ENCODE data around the gene CAMLG. TPM values are rescaled to one million over a fixed set of nuclear protein-coding genes. Genes with fewer than 3 reads are reported as not detected.
"Not testable (repeated sequence)": the region's sequence is repeated elsewhere in the genome, so short reads cannot be mapped to it uniquely, and the experiment has no call there.

The CAMLG gene
- 47.8 and 56.0 TPM in 2 replicates for total RNA-seq

DNA sequence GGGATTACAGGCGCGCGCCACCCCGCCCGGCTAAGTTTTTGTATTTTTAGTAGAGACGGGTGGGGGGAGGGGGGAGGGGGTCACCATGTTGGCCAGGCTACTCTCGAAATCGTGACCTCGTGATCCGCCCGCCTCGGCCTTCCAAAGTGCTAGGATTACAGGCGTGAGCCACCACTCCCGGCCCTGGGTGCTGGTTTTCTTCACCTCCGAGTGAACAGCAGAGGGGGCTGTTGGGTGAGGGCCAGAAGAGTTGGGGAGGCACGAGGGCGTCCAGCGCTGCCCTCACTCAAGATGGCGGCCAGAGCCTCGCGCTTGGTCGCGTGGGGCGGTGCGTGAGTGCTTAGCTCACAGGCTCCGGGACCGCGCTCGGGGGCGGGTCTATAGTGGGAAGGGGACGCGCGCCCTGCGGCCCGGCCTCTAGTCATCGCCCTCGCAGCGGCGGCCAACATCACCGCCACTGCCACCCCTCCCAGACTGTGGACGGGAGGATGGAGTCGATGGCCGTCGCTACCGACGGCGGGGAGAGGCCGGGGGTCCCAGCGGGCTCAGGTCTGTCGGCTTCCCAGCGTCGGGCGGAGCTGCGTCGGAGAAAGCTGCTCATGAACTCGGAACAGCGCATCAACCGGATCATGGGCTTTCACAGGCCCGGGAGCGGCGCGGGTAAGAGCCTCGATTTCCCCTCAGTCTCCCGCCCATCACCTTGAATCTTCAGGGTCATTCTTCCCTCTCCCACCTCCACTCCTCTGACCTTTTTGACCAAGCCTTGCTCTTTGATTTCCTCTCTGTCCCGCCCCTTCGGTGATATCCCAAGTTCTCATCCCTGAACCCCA is at the start of gene CAMLG:
Gene CAMLG (plus strand): TSS at position 416 of the 830 bp plus-strand sequence. CDS start 73 bp downstream, at position 489.
- Histone ChIP-seq H4K20me1 (ENCODE audit: insufficient read depth, low read length) (peaks cover 11% of the 10 kb centered on the region), H3K4me1 (ENCODE audit: insufficient read depth, low read length) (peaks cover 10% of the 10 kb centered on the region), H3K79me2 (ENCODE audit: insufficient read depth, low read length) (peaks cover 44% of the 10 kb centered on the region), H3K27me3 (ENCODE audit: insufficient read depth, low read length) (no peaks in the 10 kb centered on the region), H3K4me2 (ENCODE audit: insufficient read depth, low read length) (peak within 1 kb of the TSS; percentile 99), H3K4me3 (ENCODE audit: insufficient read depth, low read length) (peak within 1 kb of the TSS; percentile 94), H3K36me3 (ENCODE audit: insufficient read depth, low read length) (peaks cover 16% of the 10 kb centered on the region), H3K9me3 (ENCODE audit: low read depth, low read length) (no peaks in the 10 kb centered on the region), H2AFZ (ENCODE audit: low read length) (peak within 1 kb of the TSS; percentile 100), H3K27ac (ENCODE audit: low read depth, low read length) (peak within 1 kb of the TSS; percentile 84)
- TF ChIP-seq, protein P1, sequence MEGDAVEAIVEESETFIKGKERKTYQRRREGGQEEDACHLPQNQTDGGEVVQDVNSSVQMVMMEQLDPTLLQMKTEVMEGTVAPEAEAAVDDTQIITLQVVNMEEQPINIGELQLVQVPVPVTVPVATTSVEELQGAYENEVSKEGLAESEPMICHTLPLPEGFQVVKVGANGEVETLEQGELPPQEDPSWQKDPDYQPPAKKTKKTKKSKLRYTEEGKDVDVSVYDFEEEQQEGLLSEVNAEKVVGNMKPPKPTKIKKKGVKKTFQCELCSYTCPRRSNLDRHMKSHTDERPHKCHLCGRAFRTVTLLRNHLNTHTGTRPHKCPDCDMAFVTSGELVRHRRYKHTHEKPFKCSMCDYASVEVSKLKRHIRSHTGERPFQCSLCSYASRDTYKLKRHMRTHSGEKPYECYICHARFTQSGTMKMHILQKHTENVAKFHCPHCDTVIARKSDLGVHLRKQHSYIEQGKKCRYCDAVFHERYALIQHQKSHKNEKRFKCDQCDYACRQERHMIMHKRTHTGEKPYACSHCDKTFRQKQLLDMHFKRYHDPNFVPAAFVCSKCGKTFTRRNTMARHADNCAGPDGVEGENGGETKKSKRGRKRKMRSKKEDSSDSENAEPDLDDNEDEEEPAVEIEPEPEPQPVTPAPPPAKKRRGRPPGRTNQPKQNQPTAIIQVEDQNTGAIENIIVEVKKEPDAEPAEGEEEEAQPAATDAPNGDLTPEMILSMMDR (IDR thresholded peaks at IDR 0.05; ENCODE audit: extremely low read depth, low read depth, low read length): peak; percentile 44
- peak; percentile 97 for DNase-seq (ENCODE audit: insufficient read length, low spot score, missing footprints)

DNA sequence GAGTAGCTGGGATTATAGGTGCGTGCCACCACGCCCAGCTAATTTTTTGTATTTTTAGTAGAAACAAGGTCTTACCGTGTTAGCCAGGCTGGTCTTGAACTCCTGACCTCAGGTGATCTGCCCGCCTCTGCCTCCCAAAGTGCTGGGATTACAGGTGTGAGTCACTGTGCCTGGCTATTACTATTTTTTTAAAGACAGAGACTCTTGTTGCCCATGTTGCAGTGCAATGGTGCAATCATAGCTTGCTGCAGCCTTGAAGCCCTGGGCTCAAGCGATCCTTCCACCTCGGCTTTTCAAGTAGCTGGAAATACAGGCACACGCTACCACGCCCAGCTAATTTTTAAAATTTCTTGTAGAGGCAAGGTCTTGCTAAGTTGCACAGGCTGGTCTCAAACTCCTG is 48.2 kb upstream of the CAMLG start:
- not testable (repeated sequence) for H3K27me3 ChIP-seq (ENCODE audit: insufficient read depth, low read length); H3K4me3 ChIP-seq (ENCODE audit: insufficient read depth, low read length); H3K27ac ChIP-seq (ENCODE audit: low read depth, low read length); DNase-seq (ENCODE audit: insufficient read length, low spot score, missing footprints); H4K20me1 ChIP-seq (ENCODE audit: insufficient read depth, low read length); H3K4me1 ChIP-seq (ENCODE audit: insufficient read depth, low read length); H3K9me3 ChIP-seq (ENCODE audit: low read depth, low read length); H3K79me2 ChIP-seq (ENCODE audit: insufficient read depth, low read length); H2AFZ ChIP-seq (ENCODE audit: low read length); H3K4me2 ChIP-seq (ENCODE audit: insufficient read depth, low read length)
- peaks cover 86% of the 10 kb centered on the region for H3K36me3 ChIP-seq (ENCODE audit: insufficient read depth, low read length)

DNA sequence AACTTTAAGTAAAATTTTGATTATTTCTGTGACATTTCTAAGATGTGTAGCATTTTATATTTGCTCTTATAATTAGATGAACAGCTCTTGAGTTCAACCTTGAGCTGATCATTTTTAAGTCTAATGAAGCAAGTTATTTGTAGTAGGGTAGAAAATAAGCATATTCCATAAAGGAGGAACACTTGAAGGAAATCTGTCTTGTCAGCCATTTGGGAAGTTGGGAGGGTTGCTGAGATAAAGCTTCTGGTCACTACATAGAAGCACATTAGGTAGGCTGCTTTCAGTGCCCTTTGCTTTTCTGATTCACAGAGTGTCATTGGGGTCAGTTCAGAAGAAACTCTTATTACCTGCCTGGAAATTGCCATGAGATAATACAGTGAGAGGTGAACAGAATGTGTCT is 45.6 kb upstream of the CAMLG start:
- Histone ChIP-seq H2AFZ (ENCODE audit: low read length) (no peak overlapping the region), H3K27me3 (ENCODE audit: insufficient read depth, low read length) (no peaks in the 10 kb centered on the region), H3K4me3 (ENCODE audit: insufficient read depth, low read length) (no peak overlapping the region), H3K4me2 (ENCODE audit: insufficient read depth, low read length) (no peak overlapping the region), H3K9me3 (ENCODE audit: low read depth, low read length) (no peaks in the 10 kb centered on the region), H3K36me3 (ENCODE audit: insufficient read depth, low read length) (peaks cover 75% of the 10 kb centered on the region), H4K20me1 (ENCODE audit: insufficient read depth, low read length) (no peaks in the 10 kb centered on the region), H3K4me1 (ENCODE audit: insufficient read depth, low read length) (no peaks in the 10 kb centered on the region), H3K27ac (ENCODE audit: low read depth, low read length) (no peak overlapping the region), H3K79me2 (ENCODE audit: insufficient read depth, low read length) (peaks cover 3% of the 10 kb centered on the region)
- TF ChIP-seq, protein P1 (IDR thresholded peaks at IDR 0.05; ENCODE audit: extremely low read depth, low read depth, low read length): no peak
- no peak for DNase-seq (ENCODE audit: insufficient read length, low spot score, missing footprints)

DNA sequence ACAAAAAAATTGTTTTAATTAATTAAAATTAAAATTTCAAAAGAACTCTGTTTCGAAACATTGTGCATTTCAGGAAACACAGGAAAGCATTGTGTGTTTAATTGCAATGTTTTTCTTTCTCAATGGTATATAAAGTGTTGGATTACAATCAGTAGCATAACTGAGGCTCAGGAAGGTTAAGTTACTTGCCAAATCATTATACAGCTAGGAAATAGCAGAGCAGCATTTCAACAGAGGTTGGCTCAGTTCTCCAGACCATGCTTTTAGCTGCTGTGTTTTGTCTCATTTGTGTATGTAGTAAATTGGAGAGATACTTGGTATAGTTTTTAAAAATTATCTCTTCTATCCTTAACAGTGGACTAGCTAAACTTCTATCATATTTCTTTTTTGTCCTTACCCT is 30.0 kb upstream of the CAMLG start:
- no peak overlapping the region for H3K4me3 ChIP-seq (ENCODE audit: insufficient read depth, low read length)
- H3K4me1 ChIP-seq (ENCODE audit: insufficient read depth, low read length): no peaks in the 10 kb centered on the region
- TF ChIP-seq, protein P1 (IDR thresholded peaks at IDR 0.05; ENCODE audit: extremely low read depth, low read depth, low read length): no peak
- no peak overlapping the region for H3K4me2 ChIP-seq (ENCODE audit: insufficient read depth, low read length)
- no peak overlapping the region for H3K27ac ChIP-seq (ENCODE audit: low read depth, low read length)
- no peak overlapping the region for H2AFZ ChIP-seq (ENCODE audit: low read length)
- DNase-seq (ENCODE audit: insufficient read length, low spot score, missing footprints): no peak
- H3K9me3 ChIP-seq (ENCODE audit: low read depth, low read length): no peaks in the 10 kb centered on the region
- no peaks in the 10 kb centered on the region for H4K20me1 ChIP-seq (ENCODE audit: insufficient read depth, low read length)
- peaks cover 71% of the 10 kb centered on the region for H3K36me3 ChIP-seq (ENCODE audit: insufficient read depth, low read length)
- no peaks in the 10 kb centered on the region for H3K79me2 ChIP-seq (ENCODE audit: insufficient read depth, low read length)
- no peaks in the 10 kb centered on the region for H3K27me3 ChIP-seq (ENCODE audit: insufficient read depth, low read length)

Measured in osteoblast (primary cell).